PC-3 (cell line): ENCODE data around the gene LRP1B.

Source experiments
- CTCF ChIP-seq: fragments of 300-600 bp; sonication (generic); conservative IDR thresholded peaks from 2 replicates; pipeline ENCODE4 v1.5.1; 2017; ENCODE audit warnings: antibody characterized with exemption, low read depth, mild to moderate bottlenecking, low read length
- EZH2 ChIP-seq: fragments of 300-600 bp; sonication (generic); IDR thresholded peaks from one replicate; pipeline ENCODE4 v1.6.1; 2017; ENCODE audit warnings: antibody characterized with exemption, mild to moderate bottlenecking, low read length; ENCODE audit not compliant: unreplicated experiment
- EZH2phosphoT487 ChIP-seq: fragments of 300-600 bp; sonication (generic); IDR thresholded peaks from 2 replicates; pipeline ENCODE4 v1.6.1; 2018; ENCODE audit warnings: mild to moderate bottlenecking, antibody characterized with exemption, low read length, borderline replicate concordance

- TF ChIP-seq CTCF = no peak; the same call in 1 of the 2 replicates
- no peak for TF ChIP-seq EZH2
- no peak for TF ChIP-seq EZH2phosphoT487
Observed at GRCh38 chr2:142037744-142038143, 93.1 kb downstream of the LRP1B start.
